Stimulated activated CD4-positive, alpha-beta T cell treated with anti-CD3 and anti-CD28 coated beads, Interleukin-2, amount 100 ng/mL, for 24 hours (primary cell): ENCODE data around the gene ZNF143.

Source experiments
- DNase-seq, 2 donors: peaks; one replicate each; pipeline ENCODE4 v3.0.0-alpha.2; 2020

ZNF143 gene

DNA sequence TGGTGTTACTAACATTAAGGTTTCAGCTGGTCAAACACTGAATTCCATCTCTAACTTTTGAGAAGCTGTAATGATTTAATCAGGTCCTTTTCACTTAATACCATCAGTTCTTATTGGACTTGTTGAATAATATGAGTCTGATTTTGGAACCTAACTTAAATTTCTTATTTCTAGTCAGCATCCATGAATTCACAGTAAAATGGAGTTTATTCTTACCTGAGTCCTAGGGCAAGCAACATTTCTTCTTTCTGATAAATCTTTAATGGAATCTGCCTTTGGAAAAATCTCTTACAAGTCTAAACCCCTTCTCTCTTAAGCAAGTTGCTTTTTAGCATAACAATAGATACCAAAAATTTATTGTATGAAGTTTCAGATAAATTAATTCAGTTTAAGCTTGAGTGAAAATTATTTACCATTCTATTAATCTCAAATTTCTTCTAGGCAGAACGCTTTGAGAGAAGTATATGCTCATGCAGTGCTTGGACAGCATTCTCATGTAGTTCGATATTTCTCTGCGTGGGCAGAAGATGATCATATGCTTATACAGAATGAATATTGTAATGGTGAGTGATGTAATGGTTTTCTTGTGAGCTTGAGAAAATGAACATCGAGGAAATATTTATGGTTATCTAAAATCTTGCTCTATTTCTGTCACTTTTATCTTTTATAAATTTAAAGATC, 116.0 kb downstream of the ZNF143 start:
- DNase-seq, result no peak

DNA sequence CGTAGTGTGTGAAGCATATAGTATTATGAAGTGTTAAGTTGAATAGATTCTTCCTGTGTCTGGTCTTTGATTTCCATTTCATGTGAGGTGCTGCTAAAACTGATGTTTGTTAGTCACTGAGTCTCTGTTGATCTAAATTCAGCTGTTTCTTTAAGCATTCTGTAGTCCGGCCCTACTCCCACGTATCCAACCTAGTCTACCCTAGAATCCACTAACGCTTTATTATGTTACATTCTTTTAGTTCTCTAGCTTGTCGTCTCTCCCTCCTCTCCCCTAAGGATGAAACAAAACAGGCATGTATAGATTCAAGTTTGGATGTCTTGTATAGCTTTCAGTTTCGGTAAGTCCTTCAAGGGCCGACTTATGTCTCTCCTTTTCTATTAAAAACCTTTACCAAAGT, 116.7 kb downstream of the ZNF143 start:
- no peak for DNase-seq
